ENCODE results near the gene GALNT8.
"Not testable (repeated sequence)": the region's sequence is repeated elsewhere in the genome, so short reads cannot be mapped to it uniquely, and the experiment has no call there.

Gene GALNT8

GRCh38 chr12:4745249-4745648, 25.0 kb downstream of the GALNT8 start:
- DNase-seq = no peak

DNA sequence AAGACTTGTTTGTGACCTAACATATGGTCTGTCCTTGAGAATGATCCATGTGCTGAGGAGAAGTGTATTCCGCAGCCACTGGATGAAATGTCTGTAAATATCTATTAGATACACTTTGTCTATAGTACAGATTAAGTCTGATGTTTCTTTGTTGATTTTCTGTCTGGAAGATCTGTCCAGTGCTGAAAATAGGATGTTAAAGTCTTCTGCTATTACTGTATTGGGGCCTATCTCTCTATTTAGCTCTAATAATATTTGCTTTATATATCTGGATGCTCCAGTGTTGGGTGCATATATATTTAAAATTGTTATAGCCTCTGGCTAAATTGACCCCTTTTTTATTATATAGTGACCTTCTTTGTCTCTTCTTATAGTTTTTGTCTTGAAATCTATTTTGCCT, 31.5 kb downstream of the GALNT8 start:
- not testable (repeated sequence) for DNase-seq

DNA sequence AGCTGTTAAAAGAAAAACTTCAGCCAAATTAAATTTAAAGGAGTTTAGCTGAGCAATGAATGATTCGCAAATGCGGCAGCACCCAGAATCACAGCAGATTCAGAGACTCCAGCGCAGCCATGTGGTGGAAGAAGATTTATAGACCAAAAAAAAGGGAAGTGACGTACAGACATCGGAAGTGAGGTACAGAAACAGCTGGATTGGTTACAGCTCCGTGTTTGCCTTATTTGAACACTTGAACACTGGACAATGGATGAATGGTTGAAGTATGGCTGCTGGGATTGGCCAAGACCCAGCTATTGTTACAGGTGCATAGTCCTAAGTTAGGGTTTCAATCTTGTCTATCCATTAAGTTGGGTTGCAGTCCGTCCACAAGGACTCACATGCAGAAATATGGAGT, 42.6 kb downstream of the GALNT8 start:
- no peak for DNase-seq

DNA sequence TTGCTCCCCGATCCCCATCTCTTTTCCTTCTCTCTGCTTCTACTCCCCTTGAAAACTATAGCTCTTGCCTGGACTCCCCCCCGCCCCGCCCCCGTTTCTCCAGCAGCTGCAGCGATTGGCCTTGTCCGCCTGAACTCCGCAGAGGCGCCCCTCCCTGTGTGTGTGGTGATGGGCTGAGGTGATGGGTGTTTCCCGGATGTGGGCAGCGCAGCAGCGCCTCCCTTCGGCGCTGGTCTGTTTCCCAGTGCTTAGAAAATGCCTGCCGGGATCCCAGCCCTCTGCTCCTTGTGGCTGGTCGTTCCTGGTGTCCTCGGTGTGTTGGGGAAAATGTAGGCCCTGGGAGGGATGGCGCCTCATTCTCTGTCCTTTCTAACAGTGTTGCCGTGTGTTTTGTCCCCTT, 43.3 kb downstream of the GALNT8 start:
- DNase-seq = no peak

DNA sequence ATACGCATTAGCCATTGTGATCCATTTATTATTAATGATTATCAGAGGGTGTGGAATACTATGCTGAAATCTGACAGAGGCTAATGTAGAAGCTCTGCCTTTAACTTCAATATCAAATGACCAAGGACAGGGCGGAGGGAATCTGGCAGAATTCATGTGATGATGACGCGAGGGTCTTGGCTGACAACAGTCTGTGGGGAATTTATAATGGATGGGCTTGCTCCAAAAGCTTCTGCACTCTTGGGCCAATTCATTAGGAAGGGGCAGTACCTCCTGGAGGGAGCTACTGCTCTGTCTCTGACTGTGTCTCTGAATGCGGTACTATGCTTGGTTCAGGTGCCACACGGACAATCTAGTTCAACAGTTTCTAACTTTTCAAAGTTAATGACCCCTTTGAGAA, 46.2 kb downstream of the GALNT8 start:
- no peak for DNase-seq

GRCh38 chr12:4767186-4767585, 47.0 kb downstream of the GALNT8 start:
- no peak for DNase-seq

DNA sequence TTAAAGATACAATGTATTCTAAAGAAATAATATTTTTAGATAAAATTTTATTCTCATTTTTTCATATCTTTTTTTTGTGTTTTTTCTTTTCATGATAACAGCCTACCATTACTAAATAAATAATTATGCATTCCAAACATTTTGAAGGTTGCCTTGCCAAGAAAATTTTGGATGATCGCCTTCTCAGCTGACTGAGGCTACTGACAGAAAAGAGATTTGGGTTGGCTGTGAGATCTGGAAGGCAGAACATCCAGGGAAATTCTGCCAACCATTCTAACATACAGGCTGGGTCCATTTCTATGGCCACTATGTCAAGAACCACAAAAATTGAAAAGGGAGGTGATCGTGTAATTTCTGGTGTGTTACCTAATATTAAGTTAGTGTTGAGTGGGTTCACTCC, 48.1 kb downstream of the GALNT8 start:
- no peak for DNase-seq

DNA sequence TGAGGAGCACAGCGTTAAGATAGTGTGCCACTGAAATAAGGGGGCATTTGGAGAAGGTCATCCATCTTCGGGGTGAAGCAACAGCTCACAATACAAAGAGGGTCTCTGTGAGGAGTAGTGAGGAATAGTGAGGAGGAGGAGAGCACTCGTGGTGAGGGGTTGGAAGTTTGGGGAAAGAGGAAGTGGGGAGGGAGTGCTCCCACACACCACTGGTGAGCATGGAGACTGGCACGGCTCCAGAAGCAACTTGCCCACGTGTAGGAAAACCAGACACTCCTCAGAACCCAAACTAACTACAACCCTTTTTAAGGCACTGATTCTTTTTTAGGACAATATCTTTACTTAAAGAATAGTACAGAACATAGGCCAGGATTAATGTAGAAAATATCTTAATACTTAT, 48.9 kb downstream of the GALNT8 start:
- no peak for DNase-seq

GRCh38 chr12:4771172-4771959, 51.2 kb downstream of the GALNT8 start:
- no peak for DNase-seq

DNA sequence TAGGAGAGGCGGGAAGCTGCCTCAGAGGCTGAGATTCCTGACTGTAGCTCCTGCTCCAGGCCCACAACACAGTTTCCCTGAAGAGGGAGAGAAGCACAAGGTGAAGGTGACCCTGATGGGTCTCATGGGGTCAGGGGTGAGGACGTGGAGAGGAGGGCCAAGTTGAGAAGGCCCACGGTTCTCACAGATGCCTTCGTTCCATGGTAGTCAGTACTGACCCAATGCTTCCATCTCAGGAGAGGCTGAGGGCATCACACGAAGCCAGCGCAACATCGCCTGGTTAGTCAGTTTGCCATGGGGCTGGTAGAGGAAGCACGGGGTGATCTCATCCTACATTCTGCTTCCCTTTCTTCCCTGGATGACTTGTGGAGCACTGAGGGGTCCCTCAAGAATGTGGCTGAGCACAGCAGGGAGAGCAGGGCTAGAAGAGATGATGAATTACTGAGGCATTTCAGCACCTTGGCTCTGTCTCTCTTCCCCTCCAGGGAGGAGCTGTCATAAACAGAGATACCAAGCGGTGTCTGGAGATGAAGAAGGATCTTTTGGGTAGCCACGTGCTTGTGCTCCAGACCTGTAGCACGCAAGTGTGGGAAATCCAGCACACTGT, 51.9 kb downstream of the GALNT8 start:
- DNase-seq = no peak

- no peak for DNase-seq
These were observed 55.7 kb downstream of the GALNT8 start for GRCh38 chr12:4775936-4776335.

- DNase-seq = no peak
These were observed 59.5 kb downstream of the GALNT8 start for GRCh38 chr12:4779749-4780148.

DNA sequence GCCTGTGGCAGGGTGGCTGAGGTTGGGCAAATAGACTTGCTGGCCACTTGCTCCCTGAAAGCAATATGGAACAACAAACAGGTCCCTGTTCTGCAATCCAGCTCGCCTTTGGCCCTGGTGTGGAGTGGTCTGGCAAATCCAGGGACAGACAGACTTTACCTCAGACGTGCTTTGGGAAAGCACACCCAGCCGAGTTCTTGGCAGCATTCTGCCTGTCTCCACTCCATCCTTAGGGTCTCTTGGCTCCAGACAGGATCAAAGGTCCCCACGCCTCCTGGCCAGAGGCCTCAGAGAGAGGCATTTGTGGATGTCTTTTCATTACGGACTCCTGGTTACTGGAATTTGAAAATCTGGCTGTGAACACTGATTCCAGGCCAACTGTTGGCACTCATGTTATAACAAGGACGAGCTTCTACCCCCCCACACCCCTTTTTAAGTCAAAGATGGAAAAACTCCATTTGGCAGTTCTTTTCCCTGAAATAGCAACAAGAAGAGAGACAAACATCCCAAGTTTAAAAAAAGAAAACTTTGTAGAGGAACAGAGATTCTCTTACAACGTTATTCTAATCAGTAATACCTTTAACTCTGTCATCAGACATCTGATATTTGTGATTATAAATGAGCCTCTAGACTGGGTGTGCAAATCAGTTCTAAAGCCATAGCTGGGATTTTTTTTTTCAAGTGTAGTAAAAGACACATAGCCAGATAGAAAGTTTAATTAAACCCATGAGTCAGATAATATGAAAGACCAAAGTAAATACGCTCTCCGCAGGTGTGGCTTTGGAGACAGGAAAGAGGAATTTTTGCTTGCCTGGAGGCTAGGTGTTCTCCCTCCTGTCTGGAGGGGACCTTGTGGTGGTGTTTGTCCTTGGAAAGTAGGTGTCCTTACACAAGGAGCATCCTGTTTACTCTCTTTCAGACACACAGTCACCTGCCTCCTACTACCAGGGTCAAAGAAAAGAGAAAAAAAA, 60.7 kb downstream of the GALNT8 start:
- no peak for DNase-seq

DNA sequence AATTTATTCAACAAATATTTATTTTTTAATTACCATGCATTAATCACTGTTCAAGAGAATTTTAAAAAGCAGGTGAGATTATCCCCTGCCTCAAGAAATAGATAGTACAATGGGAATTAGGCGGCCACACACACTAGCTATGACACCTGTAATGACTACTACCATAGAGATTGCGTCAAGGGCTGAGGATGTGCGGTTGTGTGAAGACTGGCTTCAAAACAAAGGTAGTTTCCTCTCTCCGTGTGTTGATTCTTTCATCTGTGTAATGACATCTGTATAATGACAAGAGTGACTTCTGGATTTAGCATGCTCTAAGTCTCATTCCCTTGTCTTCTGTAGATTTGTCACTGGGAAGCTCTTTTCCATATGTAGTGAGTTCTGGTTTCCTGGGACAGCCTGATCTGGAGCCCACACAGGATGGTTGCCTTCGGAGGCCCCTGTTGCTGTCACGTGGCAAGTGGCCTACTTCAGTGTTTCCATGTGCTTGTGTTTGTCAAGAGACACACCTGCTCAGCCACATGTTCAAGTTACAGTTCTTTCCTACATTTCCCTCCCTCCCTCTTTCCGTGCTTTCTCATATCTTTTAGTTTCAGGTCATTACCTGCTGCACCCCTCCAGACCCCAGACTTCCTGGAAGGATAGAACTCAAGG, 64.3 kb downstream of the GALNT8 start:
- DNase-seq = no peak

DNA sequence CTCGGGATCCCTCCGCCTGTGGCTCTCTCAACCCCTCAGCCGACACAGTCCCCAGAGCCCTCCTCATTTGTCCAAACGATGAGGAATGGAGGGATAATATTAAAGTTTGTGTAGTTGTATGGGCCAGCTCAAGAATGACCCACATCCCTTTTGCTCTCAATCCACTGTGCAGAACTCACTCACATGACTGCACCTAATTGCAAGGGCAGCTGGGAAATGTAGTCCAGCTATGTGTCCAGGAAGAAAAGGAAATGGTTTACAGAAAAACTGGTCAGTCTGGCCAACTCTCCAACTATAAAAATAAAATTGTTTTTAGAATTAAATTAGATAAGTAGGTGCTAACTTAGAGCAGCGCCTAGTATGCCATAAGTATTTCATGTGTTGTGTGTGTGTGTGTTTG, 66.6 kb downstream of the GALNT8 start:
- DNase-seq = no peak

GRCh38 chr12:4787965-4788364, 67.8 kb downstream of the GALNT8 start:
- no peak for DNase-seq

DNA sequence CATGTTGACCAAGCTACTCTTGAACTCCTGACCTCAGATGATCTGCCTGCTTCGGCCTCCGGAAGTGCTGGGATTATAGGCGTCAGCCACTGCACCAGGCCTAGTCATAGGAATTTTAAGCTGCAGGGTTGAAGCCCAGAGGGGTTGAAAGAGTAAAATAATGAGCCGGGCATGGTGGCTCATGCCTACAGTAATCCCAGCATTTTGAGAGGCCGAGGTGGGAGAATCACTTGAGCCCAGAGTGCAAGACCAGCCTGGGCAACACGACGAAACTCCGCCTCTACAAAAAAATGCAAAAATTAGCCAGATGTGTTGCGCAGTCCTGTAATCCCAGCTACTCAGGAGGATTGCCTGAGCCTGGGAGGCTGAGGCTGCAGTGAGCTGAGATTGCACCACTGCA, 69.6 kb downstream of the GALNT8 start:
- DNase-seq = no peak

GRCh38 chr12:4791497-4791896, 71.3 kb downstream of the GALNT8 start:
- DNase-seq = no peak

DNA sequence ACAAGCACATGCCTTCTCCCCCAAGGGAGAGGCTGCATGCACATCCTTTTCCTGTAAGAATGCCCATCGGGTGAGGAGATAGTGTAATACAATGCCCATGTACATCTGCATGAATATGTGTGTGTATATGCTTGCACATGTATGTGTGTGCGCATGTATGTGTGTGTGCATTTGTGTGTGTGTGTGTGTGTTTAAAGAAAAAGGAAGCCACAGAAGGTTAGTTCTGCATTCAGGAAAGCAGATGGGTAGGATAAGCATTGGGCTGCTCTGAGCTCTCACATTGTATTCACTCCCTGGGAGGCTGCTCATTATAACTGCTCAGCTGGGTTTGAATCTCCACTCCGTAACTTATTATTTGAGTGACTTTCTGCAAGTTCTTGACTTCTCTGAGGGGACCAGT, 74.3 kb downstream of the GALNT8 start:
- DNase-seq = no peak

GRCh38 chr12:4796216-4796615, 76.0 kb downstream of the GALNT8 start:
- no peak for DNase-seq

GRCh38 chr12:4796694-4797482, 76.7 kb downstream of the GALNT8 start:
- DNase-seq = no peak

GRCh38 chr12:4800555-4800954, 80.4 kb downstream of the GALNT8 start:
- DNase-seq = no peak

Measured in DMS79 treated with DMSO at 0.1 percent for 48 hours (cell line).